ENCODE data around the gene ECHDC3. TPM values are rescaled to one million over a fixed set of nuclear protein-coding genes. Genes with fewer than 3 reads are reported as not detected.

The ECHDC3 gene
- total RNA-seq, 2 donors from 2014 or later, result 24.1 to 153 TPM

DNA sequence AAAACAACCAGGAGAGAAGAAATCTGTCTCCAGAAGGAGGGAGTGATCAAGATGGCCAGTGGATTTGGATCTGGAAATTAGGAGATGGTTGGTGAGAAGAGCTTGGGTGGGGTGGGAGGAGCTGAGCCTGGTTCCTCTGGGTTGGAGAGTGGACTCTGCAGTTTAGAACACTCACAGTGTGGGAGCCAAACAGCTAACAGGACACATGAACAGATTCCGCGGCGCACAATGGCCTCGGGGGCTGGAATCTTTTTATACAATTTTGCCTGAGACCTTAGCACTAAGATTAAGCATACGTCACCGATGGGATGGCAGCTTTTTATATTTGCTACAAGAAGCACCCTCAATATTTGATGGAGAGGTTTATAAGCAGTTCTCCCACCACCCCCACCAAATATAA lies 2.9 kb downstream of the ECHDC3 start:
- Histone ChIP-seq H3K9me3 (no peaks in the 10 kb centered on the region), H3K4me3 (no peak overlapping the region), H3K27ac (no peak overlapping the region), H3K4me1 (peaks cover 29% of the 10 kb centered on the region), H3K36me3 (replicated peaks in 1 of 2; ENCODE audit: insufficient read depth in 1 of 2, low read depth in 2 of 2) (peaks cover 0 to 1% of the 10 kb centered on the region in 2 donors), H3K27me3 (no peaks in the 10 kb centered on the region)
- 76 to 82% methylated on average over 6 of the region's 6 CpGs for WGBS, 2 donors
- ATAC-seq (no peak), DNase-seq (no peak)
- intact Hi-C loops (cut with DNase I), result no loop called here
- TF ChIP-seq POLR2A (IDR thresholded peaks at IDR 0.05), result no peak
- TF ChIP-seq, protein P1, sequence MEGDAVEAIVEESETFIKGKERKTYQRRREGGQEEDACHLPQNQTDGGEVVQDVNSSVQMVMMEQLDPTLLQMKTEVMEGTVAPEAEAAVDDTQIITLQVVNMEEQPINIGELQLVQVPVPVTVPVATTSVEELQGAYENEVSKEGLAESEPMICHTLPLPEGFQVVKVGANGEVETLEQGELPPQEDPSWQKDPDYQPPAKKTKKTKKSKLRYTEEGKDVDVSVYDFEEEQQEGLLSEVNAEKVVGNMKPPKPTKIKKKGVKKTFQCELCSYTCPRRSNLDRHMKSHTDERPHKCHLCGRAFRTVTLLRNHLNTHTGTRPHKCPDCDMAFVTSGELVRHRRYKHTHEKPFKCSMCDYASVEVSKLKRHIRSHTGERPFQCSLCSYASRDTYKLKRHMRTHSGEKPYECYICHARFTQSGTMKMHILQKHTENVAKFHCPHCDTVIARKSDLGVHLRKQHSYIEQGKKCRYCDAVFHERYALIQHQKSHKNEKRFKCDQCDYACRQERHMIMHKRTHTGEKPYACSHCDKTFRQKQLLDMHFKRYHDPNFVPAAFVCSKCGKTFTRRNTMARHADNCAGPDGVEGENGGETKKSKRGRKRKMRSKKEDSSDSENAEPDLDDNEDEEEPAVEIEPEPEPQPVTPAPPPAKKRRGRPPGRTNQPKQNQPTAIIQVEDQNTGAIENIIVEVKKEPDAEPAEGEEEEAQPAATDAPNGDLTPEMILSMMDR (IDR thresholded peaks at IDR 0.05), result no peak

DNA sequence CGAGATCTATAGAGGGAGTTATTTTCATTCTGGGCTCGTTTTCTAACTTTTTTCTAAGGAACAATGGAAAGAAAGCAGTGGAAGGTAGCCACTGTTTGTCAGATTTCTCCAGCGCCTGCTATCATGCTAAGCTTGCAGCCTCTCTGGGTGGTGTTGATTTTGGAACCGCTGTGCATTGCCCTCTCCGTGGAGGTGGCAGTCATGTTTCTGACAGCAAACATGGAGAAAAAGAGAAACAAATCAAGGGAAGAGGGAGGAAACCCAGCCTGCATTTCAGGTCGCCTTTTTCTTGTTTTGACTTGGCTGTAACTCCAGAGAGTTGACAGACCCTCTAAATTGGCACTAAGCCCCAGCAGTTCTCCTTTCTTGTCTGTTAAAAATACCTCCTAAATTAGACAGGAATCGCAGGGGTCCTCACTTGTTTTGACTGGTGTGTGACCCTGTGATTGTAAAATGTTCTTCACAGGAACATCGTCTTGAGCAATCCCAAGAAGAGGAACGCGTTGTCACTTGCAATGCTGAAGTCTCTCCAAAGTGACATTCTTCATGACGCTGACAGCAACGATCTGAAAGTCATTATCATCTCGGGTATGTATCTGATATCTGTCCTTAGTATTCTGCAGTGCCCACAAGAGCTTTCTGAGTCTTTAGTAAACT lies 4.8 kb downstream of the ECHDC3 start:
- ATAC-seq, result no peak
- H3K27ac ChIP-seq, result peak overlapping the region in 1 of 4 donors; percentile 28

DNA sequence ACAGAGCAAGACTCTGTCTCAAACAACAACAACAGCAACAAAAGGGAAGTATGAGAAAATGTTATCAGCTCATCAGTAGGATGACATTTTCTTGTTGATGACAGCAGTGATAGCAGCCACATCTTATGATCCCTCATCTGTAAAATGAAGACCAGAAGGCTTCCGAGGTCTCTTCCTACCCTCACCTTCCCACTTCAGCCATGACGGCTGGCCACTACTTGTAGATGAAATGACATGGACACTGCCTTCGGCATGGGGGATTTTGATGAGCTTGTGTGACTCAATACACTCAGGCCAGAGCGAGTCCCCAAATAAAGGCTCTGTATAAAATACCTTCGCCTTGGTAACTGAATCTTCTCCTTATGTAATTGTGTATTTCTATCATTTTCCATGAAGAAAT lies 6.7 kb downstream of the ECHDC3 start:
- H3K9me3 ChIP-seq, result no peaks in the 10 kb centered on the region
- DNase-seq (peak in 1 of 4 donors; percentile 0), ATAC-seq (no peak)
- H3K27ac ChIP-seq, result no peak overlapping the region
- peaks cover 11% of the 10 kb centered on the region for H3K4me1 ChIP-seq
- TF ChIP-seq, protein P1 (IDR thresholded peaks at IDR 0.05), result no peak
- no peak for TF ChIP-seq POLR2A (IDR thresholded peaks at IDR 0.05)
- H3K4me3 ChIP-seq, result no peak overlapping the region
- peaks cover 0 to 10% of the 10 kb centered on the region in 2 donors for H3K36me3 ChIP-seq (replicated peaks in 1 of 2; ENCODE audit: insufficient read depth in 1 of 2, low read depth in 2 of 2)
- intact Hi-C loops (cut with DNase I), result no loop called here
- H3K27me3 ChIP-seq, result no peaks in the 10 kb centered on the region
- WGBS, 2 donors, result 71 to 77% methylated on average over 4 to 5 of the region's 5 CpGs

More for the DNA sequence above, 4.8 kb downstream of the ECHDC3 start:
- Histone ChIP-seq H3K4me1 (peaks cover 23% of the 10 kb centered on the region), H3K27me3 (no peaks in the 10 kb centered on the region), H3K4me3 (no peak overlapping the region), H3K36me3 (replicated peaks in 1 of 2; ENCODE audit: insufficient read depth in 1 of 2, low read depth in 2 of 2) (peaks cover 0 to 6% of the 10 kb centered on the region in 2 donors), H3K9me3 (no peaks in the 10 kb centered on the region)
- no peak for TF ChIP-seq POLR2A (IDR thresholded peaks at IDR 0.05)
- TF ChIP-seq, protein P1 (IDR thresholded peaks at IDR 0.05), result no peak
- DNase-seq, result peak in 3 of 4 donors; percentile 18 to 48 (median 37)
- 21 to 45% methylated on average over 13 of the region's 13 CpGs for WGBS, 2 donors
- intact Hi-C loops (cut with DNase I), result no loop called here

DNA sequence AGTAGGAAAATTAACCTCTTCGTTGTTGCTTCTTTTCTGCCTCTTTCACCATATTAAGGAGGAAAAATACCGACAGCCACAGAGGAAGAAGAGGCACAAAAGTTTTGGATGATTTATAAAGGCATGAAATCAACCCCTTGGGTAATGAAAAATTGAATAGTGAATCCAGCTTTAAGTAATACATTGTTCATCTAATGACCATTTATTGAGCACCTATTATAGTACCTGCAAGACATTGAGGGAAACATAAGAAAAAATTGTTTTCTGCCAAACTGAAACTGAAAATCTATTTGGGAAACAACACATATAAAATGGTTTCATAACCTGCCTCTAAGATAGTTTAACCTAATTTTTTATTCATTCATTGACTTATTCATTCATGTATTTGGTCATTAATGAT lies 8.2 kb downstream of the ECHDC3 start:
- Histone ChIP-seq H3K4me1 (peaks cover 4% of the 10 kb centered on the region), H3K4me3 (no peak overlapping the region), H3K36me3 (replicated peaks in 1 of 2; ENCODE audit: insufficient read depth in 1 of 2, low read depth in 2 of 2) (peaks cover 0 to 11% of the 10 kb centered on the region in 2 donors), H3K27ac (no peak overlapping the region), H3K27me3 (no peaks in the 10 kb centered on the region), H3K9me3 (no peaks in the 10 kb centered on the region)
- 91 to 97% methylated on average over 2 of the region's 2 CpGs for WGBS, 2 donors
- DNase-seq (no peak), ATAC-seq (no peak)
- intact Hi-C loops (cut with DNase I), result no loop called here
- TF ChIP-seq, protein P1 (IDR thresholded peaks at IDR 0.05), result no peak
- TF ChIP-seq POLR2A (IDR thresholded peaks at IDR 0.05), result no peak

DNA sequence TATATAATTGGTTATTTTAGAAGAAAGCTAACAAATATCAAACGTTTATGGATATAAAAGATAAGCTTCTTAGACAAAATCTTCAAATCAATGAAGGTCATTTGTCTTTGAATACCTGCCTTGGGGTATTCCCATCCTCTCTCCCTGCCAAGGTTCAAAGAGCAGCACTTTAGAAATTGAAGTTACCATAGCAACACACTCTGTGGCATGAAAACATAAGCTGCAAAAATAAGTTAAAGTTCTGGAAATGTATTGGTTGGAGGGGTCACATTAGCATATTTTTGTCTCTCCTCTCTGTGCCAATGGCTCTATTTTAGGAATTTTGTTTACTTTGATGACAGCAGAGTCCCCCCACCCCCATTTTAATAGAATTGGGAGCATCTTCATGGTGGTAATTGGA lies 12.0 kb downstream of the ECHDC3 start:
- H3K9me3 ChIP-seq, result no peaks in the 10 kb centered on the region
- 0% methylated on average over 1 of the region's 1 CpG for WGBS, 2 donors
- intact Hi-C loops (cut with DNase I), result no loop called here

More for the DNA sequence above, 12.0 kb downstream of the ECHDC3 start:
- peaks cover 24% of the 10 kb centered on the region for H3K4me1 ChIP-seq
- H3K4me3 ChIP-seq, result no peak overlapping the region
- H3K27me3 ChIP-seq, result no peaks in the 10 kb centered on the region
- H3K36me3 ChIP-seq (replicated peaks in 1 of 2; ENCODE audit: insufficient read depth in 1 of 2, low read depth in 2 of 2), result peaks cover 0 to 11% of the 10 kb centered on the region in 2 donors
- DNase-seq (no peak), ATAC-seq (no peak)
- H3K27ac ChIP-seq, result no peak overlapping the region
- TF ChIP-seq POLR2A (IDR thresholded peaks at IDR 0.05), result no peak
- TF ChIP-seq, protein P1 (IDR thresholded peaks at IDR 0.05), result no peak
